ENCODE measurements around the gene GOLGA2.

Gene GOLGA2

GRCh38 chr9:128275198-128276007 lies at the start of gene GOLGA2:
GOLGA2 (minus strand) TSS chr9:128276007; CDS start chr9:128275976, 31 bp downstream.
- DNase-seq (ENCODE audit: low read depth), result no peak

- DNase-seq (ENCODE audit: low read depth), result no peak
Observed at GRCh38 chr9:128324401-128324800, 48.6 kb upstream of the GOLGA2 start.

- DNase-seq (ENCODE audit: low read depth), result no peak
Observed at GRCh38 chr9:128323791-128324190, 48.0 kb upstream of the GOLGA2 start.

- DNase-seq (ENCODE audit: low read depth), result no peak
Observed at GRCh38 chr9:128323212-128323730, 47.5 kb upstream of the GOLGA2 start.

- DNase-seq (ENCODE audit: low read depth), result peak; percentile 58
Observed at GRCh38 chr9:128322404-128323211, 46.8 kb upstream of the GOLGA2 start, which contains the start of the genes COQ4 and TRUB2. COQ4 (plus strand) TSS chr9:128322839; CDS start chr9:128322859, 20 bp downstream. TRUB2 (minus strand) TSS chr9:128322447; CDS start chr9:128322408, 39 bp downstream.

- DNase-seq (ENCODE audit: low read depth), result no peak
Observed at GRCh38 chr9:128321879-128322403, 46.1 kb upstream of the GOLGA2 start.

GRCh38 chr9:128321343-128321742 lies 45.5 kb upstream of the GOLGA2 start:
- DNase-seq (ENCODE audit: low read depth), result no peak

- no peak for DNase-seq (ENCODE audit: low read depth)
Observed at GRCh38 chr9:128317629-128318028, 41.8 kb upstream of the GOLGA2 start.

- no peak for DNase-seq (ENCODE audit: low read depth)
Observed at GRCh38 chr9:128316421-128316820, 40.6 kb upstream of the GOLGA2 start.

- no peak for DNase-seq (ENCODE audit: low read depth)
Observed at GRCh38 chr9:128314697-128315096, 38.9 kb upstream of the GOLGA2 start.

- DNase-seq (ENCODE audit: low read depth), result no peak
Observed at GRCh38 chr9:128310461-128310860, 34.7 kb upstream of the GOLGA2 start.

- DNase-seq (ENCODE audit: low read depth), result no peak
Observed at GRCh38 chr9:128309551-128309950, 33.7 kb upstream of the GOLGA2 start.

GRCh38 chr9:128304971-128305288 lies 29.1 kb upstream of the GOLGA2 start:
- DNase-seq (ENCODE audit: low read depth), result no peak

GRCh38 chr9:128304136-128304970 lies 28.5 kb upstream of the GOLGA2 start:
- no peak for DNase-seq (ENCODE audit: low read depth)

- no peak for DNase-seq (ENCODE audit: low read depth)
Observed at GRCh38 chr9:128298535-128299482, 23.0 kb upstream of the GOLGA2 start.

GRCh38 chr9:128297221-128297773 lies 21.5 kb upstream of the GOLGA2 start:
- no peak for DNase-seq (ENCODE audit: low read depth)

- DNase-seq (ENCODE audit: low read depth), result no peak
Observed at GRCh38 chr9:128296340-128297220, 20.8 kb upstream of the GOLGA2 start.

- no peak for DNase-seq (ENCODE audit: low read depth)
Observed at GRCh38 chr9:128294142-128294541, 18.3 kb upstream of the GOLGA2 start.

GRCh38 chr9:128293091-128293490 lies 17.3 kb upstream of the GOLGA2 start:
- no peak for DNase-seq (ENCODE audit: low read depth)

Data from non-pigmented ciliary epithelial cell (primary cell).